ENCODE measurements around the gene MCU.
A peak's percentile ranks its signal among the peaks of the same experiment; 100 is the strongest.
"Not testable (repeated sequence)": the region's sequence is repeated elsewhere in the genome, so short reads cannot be mapped to it uniquely, and the experiment has no call there.

Gene MCU

DNA sequence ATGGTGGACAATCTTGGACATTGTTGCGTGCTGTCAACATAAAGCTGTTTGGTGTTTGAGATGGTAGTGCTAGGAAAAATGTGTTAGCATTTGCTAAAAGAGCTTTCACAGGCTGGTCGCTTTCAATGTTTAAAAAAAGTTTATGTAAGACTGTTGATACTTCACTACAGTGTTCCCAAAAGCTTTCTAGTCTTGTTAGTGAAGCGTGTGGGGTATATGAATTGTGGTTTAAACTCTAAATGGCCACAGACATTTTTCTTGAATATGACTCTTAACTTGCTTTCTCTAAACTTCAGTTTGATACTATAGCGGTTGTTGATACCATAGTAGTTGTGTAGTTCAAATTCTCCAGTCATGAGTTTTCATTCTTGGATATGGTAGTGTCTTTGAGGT lies 44.9 kb downstream of the MCU start:
- H3K36me3 ChIP-seq: no peaks in the 10 kb centered on the region
- H3K27ac ChIP-seq: peak overlapping the region; percentile 54
- no peak overlapping the region for H3K4me3 ChIP-seq (ENCODE audit: low read depth in 1 of 2, low read length in 1 of 2)
- TF ChIP-seq, protein P1, sequence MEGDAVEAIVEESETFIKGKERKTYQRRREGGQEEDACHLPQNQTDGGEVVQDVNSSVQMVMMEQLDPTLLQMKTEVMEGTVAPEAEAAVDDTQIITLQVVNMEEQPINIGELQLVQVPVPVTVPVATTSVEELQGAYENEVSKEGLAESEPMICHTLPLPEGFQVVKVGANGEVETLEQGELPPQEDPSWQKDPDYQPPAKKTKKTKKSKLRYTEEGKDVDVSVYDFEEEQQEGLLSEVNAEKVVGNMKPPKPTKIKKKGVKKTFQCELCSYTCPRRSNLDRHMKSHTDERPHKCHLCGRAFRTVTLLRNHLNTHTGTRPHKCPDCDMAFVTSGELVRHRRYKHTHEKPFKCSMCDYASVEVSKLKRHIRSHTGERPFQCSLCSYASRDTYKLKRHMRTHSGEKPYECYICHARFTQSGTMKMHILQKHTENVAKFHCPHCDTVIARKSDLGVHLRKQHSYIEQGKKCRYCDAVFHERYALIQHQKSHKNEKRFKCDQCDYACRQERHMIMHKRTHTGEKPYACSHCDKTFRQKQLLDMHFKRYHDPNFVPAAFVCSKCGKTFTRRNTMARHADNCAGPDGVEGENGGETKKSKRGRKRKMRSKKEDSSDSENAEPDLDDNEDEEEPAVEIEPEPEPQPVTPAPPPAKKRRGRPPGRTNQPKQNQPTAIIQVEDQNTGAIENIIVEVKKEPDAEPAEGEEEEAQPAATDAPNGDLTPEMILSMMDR (IDR thresholded peaks at IDR 0.05): no peak
- H3K9me3 ChIP-seq: no peaks in the 10 kb centered on the region
- no peaks in the 10 kb centered on the region for H3K27me3 ChIP-seq
- H3K4me1 ChIP-seq (ENCODE audit: control insufficient read depth in 1 of 2, insufficient read depth in 1 of 2, low read depth in 1 of 2, low read length in 1 of 2): peaks cover 17 to 69% of the 10 kb centered on the region in 2 experiments

DNA sequence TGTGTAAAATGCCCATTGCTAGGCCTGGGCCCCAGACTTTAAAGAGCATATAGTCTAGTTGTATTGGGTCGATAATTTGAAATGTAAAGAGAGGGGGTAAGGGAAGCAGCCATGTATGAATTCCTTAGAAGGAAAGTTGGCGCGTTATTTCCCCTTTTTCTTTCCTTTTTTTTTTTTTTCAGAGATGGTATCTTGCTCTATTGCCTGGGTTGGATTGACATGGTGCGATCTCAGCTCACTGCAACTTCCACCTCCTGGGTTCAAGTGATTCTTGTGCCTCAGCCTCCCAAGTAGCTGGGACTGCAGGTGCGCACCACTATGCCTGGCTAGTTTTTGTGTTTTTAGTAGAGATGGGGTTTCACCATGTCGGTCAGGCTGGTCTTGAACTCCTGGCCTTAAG lies 45.4 kb downstream of the MCU start:
- not testable (repeated sequence) for H3K4me3 ChIP-seq (ENCODE audit: low read depth in 1 of 2, low read length in 1 of 2); H3K36me3 ChIP-seq; H3K9me3 ChIP-seq

DNA sequence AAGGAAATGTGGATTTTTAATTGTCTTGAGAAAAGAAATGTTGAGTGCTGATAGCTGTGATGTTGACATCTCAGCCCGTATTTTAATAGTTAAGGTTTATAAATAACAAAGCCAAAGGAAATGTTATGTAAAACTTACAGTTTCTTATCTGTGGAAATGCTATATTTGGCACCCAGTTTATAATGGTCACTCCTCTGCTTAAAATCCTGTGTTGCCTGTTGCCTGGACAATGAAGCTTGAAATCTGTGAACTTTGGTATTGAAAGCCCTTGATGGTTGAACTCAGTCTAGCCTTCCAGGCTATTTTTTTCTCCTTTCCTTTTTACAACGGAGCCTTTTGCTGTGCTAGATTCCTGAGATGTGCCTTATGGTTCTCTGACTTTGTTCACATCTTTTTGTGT lies 46.5 kb downstream of the MCU start:
- TF ChIP-seq, protein P1 (IDR thresholded peaks at IDR 0.05): no peak
- no peak overlapping the region for H3K4me3 ChIP-seq (ENCODE audit: low read depth in 1 of 2, low read length in 1 of 2)
- no peaks in the 10 kb centered on the region for H3K27me3 ChIP-seq
- no peaks in the 10 kb centered on the region for H3K9me3 ChIP-seq
- H3K36me3 ChIP-seq: no peaks in the 10 kb centered on the region
- H3K27ac ChIP-seq: peak overlapping the region; percentile 54
- peaks cover 18 to 60% of the 10 kb centered on the region in 2 experiments for H3K4me1 ChIP-seq (ENCODE audit: control insufficient read depth in 1 of 2, insufficient read depth in 1 of 2, low read depth in 1 of 2, low read length in 1 of 2)

More for the DNA sequence above, 45.4 kb downstream of the MCU start:
- not testable (repeated sequence) for H3K27me3 ChIP-seq
- Histone ChIP-seq H3K4me1 (ENCODE audit: control insufficient read depth in 1 of 2, insufficient read depth in 1 of 2, low read depth in 1 of 2, low read length in 1 of 2) (peaks cover 22 to 68% of the 10 kb centered on the region in 2 experiments), H3K27ac (peak overlapping the region; percentile 54)

DNA sequence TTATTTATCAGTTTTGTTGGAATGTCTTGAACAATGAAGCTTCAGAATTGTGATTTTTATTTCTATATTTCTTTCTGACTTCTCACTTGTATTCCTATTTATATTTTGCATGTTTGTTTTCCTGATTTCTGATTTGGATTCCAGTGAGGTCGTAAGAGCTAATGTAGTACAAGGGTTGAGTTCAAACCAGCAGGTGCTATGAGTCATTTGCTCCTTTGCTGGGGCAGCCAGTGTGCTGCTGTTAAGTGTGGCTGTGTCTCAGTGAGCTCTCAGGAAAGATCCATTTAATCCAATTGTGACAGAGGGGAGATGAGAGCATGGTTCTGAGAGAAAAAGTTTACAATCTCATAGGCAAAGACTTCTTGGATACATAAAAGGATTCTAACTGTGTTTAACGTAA lies 48.6 kb downstream of the MCU start:
- TF ChIP-seq, protein P1 (IDR thresholded peaks at IDR 0.05): no peak
- Histone ChIP-seq H3K27me3 (no peaks in the 10 kb centered on the region), H3K36me3 (no peaks in the 10 kb centered on the region), H3K27ac (no peak overlapping the region), H3K4me1 (ENCODE audit: control insufficient read depth in 1 of 2, insufficient read depth in 1 of 2, low read depth in 1 of 2, low read length in 1 of 2) (peaks cover 18 to 57% of the 10 kb centered on the region in 2 experiments), H3K9me3 (no peaks in the 10 kb centered on the region), H3K4me3 (ENCODE audit: low read depth in 1 of 2, low read length in 1 of 2) (no peak overlapping the region)

DNA sequence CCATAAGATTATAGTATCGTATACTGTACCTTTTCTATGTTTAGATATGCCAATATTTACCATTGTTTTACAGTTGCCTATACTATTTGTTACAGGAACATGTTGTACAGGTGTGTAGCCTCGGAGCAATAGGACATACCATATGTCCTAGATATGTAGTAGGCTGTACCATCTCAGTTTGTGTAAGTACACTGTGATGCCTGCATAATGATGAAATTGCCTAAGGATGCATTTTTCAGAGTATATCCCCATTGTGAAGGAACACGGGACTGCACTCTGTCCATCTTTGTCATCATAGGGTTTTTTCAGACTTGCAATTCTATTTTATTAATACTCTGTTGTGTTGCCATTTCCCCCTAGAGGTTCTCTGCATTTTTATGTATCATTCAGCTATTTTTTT lies 50.1 kb downstream of the MCU start:
- no peaks in the 10 kb centered on the region for H3K9me3 ChIP-seq
- peak overlapping the region; percentile 27 for H3K27ac ChIP-seq
- TF ChIP-seq, protein P1 (IDR thresholded peaks at IDR 0.05): no peak
- no peaks in the 10 kb centered on the region for H3K36me3 ChIP-seq
- H3K27me3 ChIP-seq: no peaks in the 10 kb centered on the region
- H3K4me1 ChIP-seq (ENCODE audit: control insufficient read depth in 1 of 2, insufficient read depth in 1 of 2, low read depth in 1 of 2, low read length in 1 of 2): peaks cover 18 to 48% of the 10 kb centered on the region in 2 experiments
- no peak overlapping the region for H3K4me3 ChIP-seq (ENCODE audit: low read depth in 1 of 2, low read length in 1 of 2)

DNA sequence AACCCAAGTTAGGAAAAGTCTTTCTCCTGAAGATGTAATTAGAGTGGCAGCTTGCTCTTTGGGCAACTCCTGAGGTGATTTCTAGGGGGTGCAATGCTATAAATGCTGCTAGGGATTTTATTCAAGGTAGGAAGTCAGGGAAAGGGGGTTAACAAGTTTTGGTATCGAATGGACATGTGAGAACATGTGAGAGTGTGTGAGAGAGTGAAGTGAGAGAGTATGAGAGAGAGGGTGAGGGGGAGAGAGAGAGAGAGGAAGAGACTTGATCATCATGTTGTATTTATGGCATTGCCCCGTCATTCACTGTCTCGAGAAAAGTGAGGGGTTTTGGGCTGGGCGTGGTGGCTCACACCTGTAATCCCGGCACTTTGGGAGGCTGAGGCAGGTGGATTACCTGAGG lies 50.9 kb downstream of the MCU start:
- H3K27ac ChIP-seq: peak overlapping the region; percentile 27
- TF ChIP-seq, protein P1 (IDR thresholded peaks at IDR 0.05): no peak
- H3K9me3 ChIP-seq: no peaks in the 10 kb centered on the region
- no peak overlapping the region for H3K4me3 ChIP-seq (ENCODE audit: low read depth in 1 of 2, low read length in 1 of 2)
- no peaks in the 10 kb centered on the region for H3K27me3 ChIP-seq
- no peaks in the 10 kb centered on the region for H3K36me3 ChIP-seq
- H3K4me1 ChIP-seq (ENCODE audit: control insufficient read depth in 1 of 2, insufficient read depth in 1 of 2, low read depth in 1 of 2, low read length in 1 of 2): peaks cover 18 to 42% of the 10 kb centered on the region in 2 experiments
